Mesothelial cell of epicardium (in vitro differentiated cells): ENCODE data around the gene APOA5. TPM values are rescaled to one million over a fixed set of nuclear protein-coding genes. Genes with fewer than 3 reads are reported as not detected.

Source experiments
- DNase-seq, 2 experiments: peaks; one replicate each; pipeline ENCODE4 v3.0.0; 2021; ENCODE audit warnings: low spot score in 2 of 2; ENCODE audit not compliant: unreplicated experiment in 2 of 2
- H3K27ac Mint-ChIP-seq: 2 replicates; pipeline ENCODE4 v1.8.0; 2021; ENCODE audit warnings: mixed read lengths
- H3K27me3 Mint-ChIP-seq: 2 replicates; pipeline ENCODE4 v1.8.0; 2021; ENCODE audit warnings: low read depth, mixed read lengths
- H3K36me3 Mint-ChIP-seq: 2 replicates; pipeline ENCODE4 v1.8.0; 2021; ENCODE audit warnings: mixed read lengths
- H3K4me1 Mint-ChIP-seq: 2 replicates; pipeline ENCODE4 v1.8.0; 2021; ENCODE audit warnings: mixed read lengths
- H3K4me3 Mint-ChIP-seq: 2 replicates; pipeline ENCODE4 v1.8.0; 2021; ENCODE audit warnings: mild to moderate bottlenecking, moderate library complexity, mixed read lengths
- H3K9me3 Mint-ChIP-seq: 2 replicates; pipeline ENCODE4 v1.8.0; 2021; ENCODE audit warnings: mixed read lengths
- CTCF ChIP-seq: fragments of 200-600 bp; sonication (generic); IDR thresholded peaks from one replicate; pipeline ENCODE4 v1.5.0; 2021; ENCODE audit warnings: antibody characterized with exemption; ENCODE audit not compliant: unreplicated experiment
- total RNA-seq: library from RNA; stranded (reverse); gene quantifications from 3 replicates; pipeline ENCODE4 v1.2.1, GENCODE V29; 2021

The APOA5 gene
- not detected in 3 replicates for total RNA-seq

DNA sequence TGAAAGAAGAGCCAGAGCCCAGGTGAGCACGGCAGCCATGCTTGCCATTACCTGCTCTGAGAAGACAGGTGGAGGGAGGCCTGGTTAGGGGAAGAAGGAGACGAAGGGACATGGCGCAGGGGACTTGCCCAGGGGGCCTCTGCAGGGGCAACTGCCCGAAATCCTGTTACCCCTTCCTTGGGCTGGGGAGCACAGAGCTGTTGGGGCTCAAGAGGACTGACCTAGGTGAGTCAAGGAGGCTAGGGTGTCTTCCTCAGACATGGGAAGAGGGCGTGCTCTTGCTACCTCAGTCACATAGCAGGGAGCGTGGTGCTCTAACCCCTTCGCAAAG lies at the start of gene APOA5:
Gene APOA5, minus strand, starts transcription at position 67 of the 331 bp plus-strand sequence. Its CDS starts 19 bp downstream, at position 48.
- peak within 1 kb of the TSS; percentile 20 for H3K4me3 Mint-ChIP-seq

GRCh38 chr11:116840746-116841296 lies 49.1 kb upstream of the APOA5 start:
- Mint-ChIP-seq H3K27ac (no peak overlapping the region), H3K4me1 (peaks cover 18% of the 10 kb centered on the region), H3K4me3 (no peak overlapping the region), H3K27me3 (no peaks in the 10 kb centered on the region), H3K36me3 (peaks cover 14% of the 10 kb centered on the region), H3K9me3 (no peaks in the 10 kb centered on the region)
- TF ChIP-seq CTCF = no peak
- DNase-seq = no peak

More for the DNA sequence above, at the start of gene APOA5:
- Mint-ChIP-seq H3K9me3 (peaks cover under 1% of the 10 kb centered on the region), H3K27me3 (peaks cover 6% of the 10 kb centered on the region), H3K27ac (no peak within 1 kb of the TSS), H3K4me1 (peaks cover 16% of the 10 kb centered on the region), H3K36me3 (peaks cover 2% of the 10 kb centered on the region)
- TF ChIP-seq CTCF = no peak
- DNase-seq = no peak

- Mint-ChIP-seq H3K4me3 (no peak overlapping the region), H3K4me1 (peaks cover 20% of the 10 kb centered on the region), H3K27ac (no peak overlapping the region)
These were observed 48.6 kb upstream of the APOA5 start for GRCh38 chr11:116840224-116840745.

GRCh38 chr11:116838321-116839084 lies 46.8 kb upstream of the APOA5 start:
- peaks cover 6% of the 10 kb centered on the region for H3K36me3 Mint-ChIP-seq
- no peak for TF ChIP-seq CTCF
- H3K4me3 Mint-ChIP-seq = no peak overlapping the region
- DNase-seq = no peak
- no peaks in the 10 kb centered on the region for H3K9me3 Mint-ChIP-seq
- no peak overlapping the region for H3K27ac Mint-ChIP-seq
- H3K27me3 Mint-ChIP-seq = no peaks in the 10 kb centered on the region
- peaks cover 24% of the 10 kb centered on the region for H3K4me1 Mint-ChIP-seq

More at GRCh38 chr11:116840224-116840745, 48.6 kb upstream of the APOA5 start:
- no peaks in the 10 kb centered on the region for H3K27me3 Mint-ChIP-seq
- H3K36me3 Mint-ChIP-seq = peaks cover 12% of the 10 kb centered on the region
- no peak for DNase-seq
- no peak for TF ChIP-seq CTCF
- no peaks in the 10 kb centered on the region for H3K9me3 Mint-ChIP-seq

DNA sequence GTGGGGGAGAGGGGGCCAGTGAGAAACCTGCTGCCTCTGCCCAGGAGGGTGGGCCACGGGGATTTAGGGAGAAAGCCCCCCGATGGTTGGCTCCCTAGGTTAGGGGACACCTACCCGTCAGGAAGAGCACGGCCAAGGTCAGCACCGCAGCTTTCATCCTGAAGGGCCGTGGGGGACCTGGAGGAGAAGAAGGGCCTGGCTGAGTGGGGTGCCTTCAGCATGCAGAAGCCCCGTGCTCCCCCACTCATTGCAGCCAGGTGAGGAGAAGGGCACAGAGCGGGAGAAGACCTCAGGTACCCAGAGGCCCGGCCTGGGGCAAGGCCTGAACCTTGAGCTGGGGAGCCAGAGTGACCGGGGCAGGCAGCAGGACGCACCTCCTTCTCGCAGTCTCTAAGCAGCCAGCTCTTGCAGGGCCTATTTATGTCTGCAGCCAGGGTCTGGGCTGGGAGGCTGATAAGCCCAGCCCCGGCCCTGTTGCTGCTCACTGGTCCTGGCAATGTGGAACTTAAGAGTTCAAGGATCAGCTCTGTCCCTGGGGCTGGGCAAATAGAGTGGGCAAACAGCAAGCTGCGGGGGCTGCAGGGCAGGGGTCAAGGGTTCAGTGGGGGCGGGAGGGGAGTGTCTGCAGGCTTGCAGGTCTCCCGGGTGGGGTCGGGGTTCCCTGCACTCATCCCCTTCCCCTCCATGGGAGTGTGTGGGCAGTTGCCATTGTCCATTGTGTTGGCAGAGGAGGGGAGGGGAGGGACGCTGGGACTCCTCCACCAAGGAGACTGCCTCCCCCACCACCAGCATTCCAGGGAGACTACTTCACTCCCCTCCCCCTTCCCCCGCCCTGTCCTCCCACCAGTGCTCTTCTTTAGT lies 45.8 kb upstream of the APOA5 start, which contains the start of gene APOA1:
Gene APOA1, minus strand, starts transcription at position 392 of the 861 bp plus-strand sequence. Its CDS starts 235 bp downstream, at position 157.
- TF ChIP-seq CTCF = no peak
- Mint-ChIP-seq H3K4me1 (peaks cover 24% of the 10 kb centered on the region), H3K36me3 (no peaks in the 10 kb centered on the region), H3K27me3 (no peaks in the 10 kb centered on the region), H3K27ac (no peak within 1 kb of the TSS), H3K4me3 (no peak within 1 kb of the TSS), H3K9me3 (no peaks in the 10 kb centered on the region)
- no peak for DNase-seq
